GM19372 (cell line): Measurements from ENCODE around the gene OPN5.

Source experiments
- ATAC-seq: cut with Tn5 transposase; IDR thresholded peaks from one replicate; pipeline ENCODE4 v1.9.1; 2021; ENCODE audit warnings: mild to moderate bottlenecking, low read depth, moderate library complexity; ENCODE audit not compliant: unreplicated experiment

OPN5 gene

DNA sequence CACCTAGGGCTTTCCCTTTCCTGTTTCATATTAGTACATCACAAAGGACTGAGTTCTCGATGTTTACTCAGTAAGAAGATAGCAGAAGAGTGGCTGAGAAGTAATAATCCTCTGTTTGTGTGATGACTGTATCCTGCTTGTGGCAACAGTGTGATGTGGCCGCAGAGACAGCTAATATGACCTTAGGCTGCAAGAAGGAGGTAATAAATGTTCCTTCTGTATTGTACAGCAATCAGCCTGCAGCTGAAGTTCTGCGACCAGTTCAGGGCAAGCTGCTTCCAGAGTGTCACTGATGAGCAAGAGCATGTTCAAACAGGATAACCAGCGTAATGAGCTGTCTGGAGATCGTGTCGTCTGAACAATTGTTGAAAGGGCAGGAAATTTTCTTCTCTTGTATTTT is 70.9 kb downstream of the OPN5 start:
- no peak for ATAC-seq

- no peak for ATAC-seq
Measured at GRCh38 chr6:47853766-47854165, 71.9 kb downstream of the OPN5 start.

- no peak for ATAC-seq
Measured at GRCh38 chr6:47854971-47855370, 73.1 kb downstream of the OPN5 start.

DNA sequence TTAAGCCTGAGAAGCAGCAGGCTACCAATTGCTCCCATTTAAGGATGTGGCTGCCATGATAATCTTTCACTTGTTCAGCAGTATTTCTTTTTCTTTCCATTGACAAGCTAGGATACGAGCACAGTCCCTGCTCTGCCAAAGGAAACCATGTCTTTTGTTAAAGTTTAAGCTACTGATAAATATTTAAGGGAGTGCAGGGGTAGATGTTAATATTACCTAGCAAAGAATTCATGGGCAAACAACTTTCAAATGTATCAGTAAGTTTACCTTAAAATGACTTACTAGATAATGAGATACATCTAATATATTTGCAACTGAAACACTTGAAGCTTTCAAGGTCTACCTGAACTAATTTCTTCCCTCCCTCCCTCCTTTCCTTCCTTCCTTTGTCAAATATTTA is 77.3 kb downstream of the OPN5 start:
- no peak for ATAC-seq

GRCh38 chr6:47862731-47863130 is 80.9 kb downstream of the OPN5 start:
- ATAC-seq, result no peak

DNA sequence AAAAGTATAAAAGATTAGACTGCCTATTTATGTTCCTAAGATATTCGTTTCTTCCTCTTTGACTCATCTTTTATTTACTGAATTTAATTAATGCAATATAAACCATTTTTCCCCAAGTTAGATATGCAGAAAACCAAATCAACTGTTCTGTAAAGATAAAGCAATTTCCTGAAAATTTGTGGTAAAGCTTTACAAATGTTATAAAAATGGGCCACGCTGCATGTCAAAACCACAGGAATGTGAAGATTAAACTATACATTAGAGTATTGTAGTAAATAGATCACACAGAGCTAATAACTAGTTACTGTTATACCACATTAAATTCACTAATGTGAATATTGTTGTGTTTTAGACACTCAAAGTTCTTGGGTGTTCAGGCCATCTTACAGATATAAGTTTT is 83.4 kb downstream of the OPN5 start:
- no peak for ATAC-seq

GRCh38 chr6:47875593-47875992 is 93.8 kb downstream of the OPN5 start:
- no peak for ATAC-seq
